Tibial artery (tissue), 4 donors: Measurements from ENCODE around the gene LRFN2.

ENCODE experiments used
- DNase-seq, 2 donors: peaks; one replicate each; pipeline ENCODE4 v3.0.0-alpha.2; 2019
- H3K27ac ChIP-seq, 2 donors: fragments of 200-600 bp; sonication (generic) in 1 of 2; 1 replicate in 1 of 2; 2 replicates in 1 of 2; pipeline ENCODE4 v1.5.1; 2018 to 2019; ENCODE audit warnings: mild to moderate bottlenecking in 1 of 2
- H3K27me3 ChIP-seq, 2 donors: fragments of 200-600 bp; sonication (generic) in 1 of 2; one replicate each; pipeline versions ENCODE4 v1.5.1 to v1.6.0; 2016 to 2019
- H3K36me3 ChIP-seq, 3 donors: fragments of 200-600 bp; sonication (generic) in 2 of 3; one replicate each; pipeline ENCODE4 v1.5.1; 2016 to 2019; ENCODE audit warnings: mild to moderate bottlenecking in 2 of 3
- H3K4me1 ChIP-seq, 4 donors: fragments of 200-600 bp; sonication (generic) in 2 of 4; 1 replicate in 3 of 4; 2 replicates in 1 of 4; pipeline ENCODE4 v1.5.1; 2016 to 2019
- H3K4me3 ChIP-seq, 2 donors: fragments of 200-600 bp; sonication (generic) in 1 of 2; 1 replicate in 1 of 2; 2 replicates in 1 of 2; pipeline ENCODE4 v1.5.1; 2018 to 2019; ENCODE audit warnings: mild to moderate bottlenecking in 2 of 2
- H3K9me3 ChIP-seq, 3 donors: fragments of 200-600 bp; sonication (generic) in 1 of 3; one replicate each; pipeline ENCODE4 v1.5.1; 2016 to 2019
- intact Hi-C: fragments of 100-400 bp; cut with DNase I; formaldehyde crosslinking; loops from one replicate; pipeline ENCODE4 v1.15.0; 2023; ENCODE audit warnings: low total_unique reads
- TF ChIP-seq, protein P1 (sequence below), 2 experiments: fragments of 200-600 bp in 1 of 2; fragments of 450-650 bp in 1 of 2; IDR thresholded peaks; one replicate each; pipeline ENCODE4 v1.5.1; 2017 to 2019; ENCODE audit warnings: antibody characterized with exemption in 2 of 2, mild to moderate bottlenecking in 1 of 2, moderate library complexity in 1 of 2

Gene LRFN2

GRCh38 chr6:40432982-40433381 is 154.2 kb downstream of the LRFN2 start:
- Histone ChIP-seq H3K27me3 (peaks cover 0 to 8% of the 10 kb centered on the region in 2 donors), H3K36me3 (no peaks in the 10 kb centered on the region), H3K4me3 (no peak overlapping the region), H3K9me3 (no peaks in the 10 kb centered on the region), H3K4me1 (no peaks in the 10 kb centered on the region), H3K27ac (no peak overlapping the region)
- intact Hi-C loops, result no loop called here
- DNase-seq, result no peak
- TF ChIP-seq, protein P1, sequence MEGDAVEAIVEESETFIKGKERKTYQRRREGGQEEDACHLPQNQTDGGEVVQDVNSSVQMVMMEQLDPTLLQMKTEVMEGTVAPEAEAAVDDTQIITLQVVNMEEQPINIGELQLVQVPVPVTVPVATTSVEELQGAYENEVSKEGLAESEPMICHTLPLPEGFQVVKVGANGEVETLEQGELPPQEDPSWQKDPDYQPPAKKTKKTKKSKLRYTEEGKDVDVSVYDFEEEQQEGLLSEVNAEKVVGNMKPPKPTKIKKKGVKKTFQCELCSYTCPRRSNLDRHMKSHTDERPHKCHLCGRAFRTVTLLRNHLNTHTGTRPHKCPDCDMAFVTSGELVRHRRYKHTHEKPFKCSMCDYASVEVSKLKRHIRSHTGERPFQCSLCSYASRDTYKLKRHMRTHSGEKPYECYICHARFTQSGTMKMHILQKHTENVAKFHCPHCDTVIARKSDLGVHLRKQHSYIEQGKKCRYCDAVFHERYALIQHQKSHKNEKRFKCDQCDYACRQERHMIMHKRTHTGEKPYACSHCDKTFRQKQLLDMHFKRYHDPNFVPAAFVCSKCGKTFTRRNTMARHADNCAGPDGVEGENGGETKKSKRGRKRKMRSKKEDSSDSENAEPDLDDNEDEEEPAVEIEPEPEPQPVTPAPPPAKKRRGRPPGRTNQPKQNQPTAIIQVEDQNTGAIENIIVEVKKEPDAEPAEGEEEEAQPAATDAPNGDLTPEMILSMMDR (IDR thresholded peaks at IDR 0.05), result no peak

- Histone ChIP-seq H3K4me1 (no peaks in the 10 kb centered on the region), H3K27me3 (peaks cover 0 to 8% of the 10 kb centered on the region in 2 donors), H3K36me3 (no peaks in the 10 kb centered on the region), H3K9me3 (no peaks in the 10 kb centered on the region), H3K27ac (no peak overlapping the region), H3K4me3 (no peak overlapping the region)
- TF ChIP-seq, protein P1 (IDR thresholded peaks at IDR 0.05), result no peak
- intact Hi-C loops, result no loop called here
- no peak for DNase-seq
Observed at GRCh38 chr6:40431706-40432105, 155.5 kb downstream of the LRFN2 start.

GRCh38 chr6:40427196-40427595 is 160.0 kb downstream of the LRFN2 start:
- Histone ChIP-seq H3K4me1 (no peaks in the 10 kb centered on the region), H3K27ac (no peak overlapping the region), H3K36me3 (no peaks in the 10 kb centered on the region), H3K4me3 (no peak overlapping the region), H3K27me3 (peaks cover 0 to 5% of the 10 kb centered on the region in 2 donors), H3K9me3 (no peaks in the 10 kb centered on the region)
- intact Hi-C loops, result no loop called here
- TF ChIP-seq, protein P1 (IDR thresholded peaks at IDR 0.05), result no peak
- DNase-seq, result no peak

- H3K27me3 ChIP-seq, result peaks cover 0 to under 1% of the 10 kb centered on the region in 2 donors
- DNase-seq, result no peak
- no peak overlapping the region for H3K27ac ChIP-seq
- H3K36me3 ChIP-seq, result no peaks in the 10 kb centered on the region
- H3K9me3 ChIP-seq, result no peaks in the 10 kb centered on the region
- no peak overlapping the region for H3K4me3 ChIP-seq
- intact Hi-C loops, result no loop called here
- TF ChIP-seq, protein P1 (IDR thresholded peaks at IDR 0.05), result no peak
- H3K4me1 ChIP-seq, result no peaks in the 10 kb centered on the region
Observed at GRCh38 chr6:40426346-40427066, 160.7 kb downstream of the LRFN2 start.

DNA sequence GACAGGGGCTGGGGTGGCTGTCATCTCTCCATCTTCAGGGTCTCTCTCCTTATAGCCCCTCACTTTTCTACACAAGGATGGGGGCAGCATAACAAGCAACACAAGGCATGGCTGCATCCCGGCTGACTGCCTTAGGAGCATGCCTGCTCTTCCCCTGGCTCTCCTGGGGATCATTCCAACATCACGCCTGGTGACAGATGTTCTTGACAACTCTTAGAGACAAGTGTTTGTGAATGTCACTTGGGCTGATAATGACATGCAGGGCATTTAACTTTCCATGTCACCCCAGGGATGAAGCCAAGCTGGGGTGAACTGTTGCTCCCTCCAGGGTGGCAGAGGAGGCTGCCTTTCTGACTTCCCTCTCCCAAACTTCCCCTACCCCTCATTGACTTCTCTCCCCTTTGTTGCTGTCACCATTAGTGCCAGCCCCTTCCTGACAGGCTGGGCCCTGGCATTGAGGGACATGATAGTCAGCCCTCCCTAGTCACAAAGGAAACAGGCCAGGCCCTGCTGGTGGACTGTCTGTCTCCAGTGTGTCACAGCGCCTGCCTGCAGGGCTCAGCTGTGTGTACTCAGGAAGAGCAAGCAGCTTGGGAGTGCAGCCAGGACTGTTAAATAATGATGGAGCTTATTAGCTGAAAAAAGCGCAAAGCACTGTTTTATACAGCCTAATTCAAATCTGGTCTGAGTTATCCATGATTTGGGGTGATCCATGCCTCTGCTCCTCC is 161.8 kb downstream of the LRFN2 start:
- Histone ChIP-seq H3K4me1 (no peaks in the 10 kb centered on the region), H3K27me3 (no peaks in the 10 kb centered on the region), H3K36me3 (no peaks in the 10 kb centered on the region), H3K9me3 (no peaks in the 10 kb centered on the region), H3K27ac (no peak overlapping the region), H3K4me3 (no peak overlapping the region)
- no peak for DNase-seq
- intact Hi-C loops, result no loop called here
- TF ChIP-seq, protein P1 (IDR thresholded peaks at IDR 0.05), result no peak
